A549 treated with AZD2906 at 1 μM for 4 hours (cell line): ENCODE results near the gene CSAG1. TPM values are rescaled to one million over a fixed set of nuclear protein-coding genes. Genes with fewer than 3 reads are reported as not detected.

Source experiments
- total RNA-seq: library from RNA; stranded (reverse); fragments of 200-300 nt; extraction: Qiagen RNA extraction; gene quantifications from 5 replicates; pipeline ENCODE4 v1.2.3, GENCODE V29; 2022

CSAG1 gene, protein sequence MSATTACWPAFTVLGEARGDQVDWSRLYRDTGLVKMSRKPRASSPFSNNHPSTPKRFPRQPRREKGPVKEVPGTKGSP
- total RNA-seq = 0.18 to 0.46 TPM (median 0.24 TPM) in 5 replicates

DNA sequence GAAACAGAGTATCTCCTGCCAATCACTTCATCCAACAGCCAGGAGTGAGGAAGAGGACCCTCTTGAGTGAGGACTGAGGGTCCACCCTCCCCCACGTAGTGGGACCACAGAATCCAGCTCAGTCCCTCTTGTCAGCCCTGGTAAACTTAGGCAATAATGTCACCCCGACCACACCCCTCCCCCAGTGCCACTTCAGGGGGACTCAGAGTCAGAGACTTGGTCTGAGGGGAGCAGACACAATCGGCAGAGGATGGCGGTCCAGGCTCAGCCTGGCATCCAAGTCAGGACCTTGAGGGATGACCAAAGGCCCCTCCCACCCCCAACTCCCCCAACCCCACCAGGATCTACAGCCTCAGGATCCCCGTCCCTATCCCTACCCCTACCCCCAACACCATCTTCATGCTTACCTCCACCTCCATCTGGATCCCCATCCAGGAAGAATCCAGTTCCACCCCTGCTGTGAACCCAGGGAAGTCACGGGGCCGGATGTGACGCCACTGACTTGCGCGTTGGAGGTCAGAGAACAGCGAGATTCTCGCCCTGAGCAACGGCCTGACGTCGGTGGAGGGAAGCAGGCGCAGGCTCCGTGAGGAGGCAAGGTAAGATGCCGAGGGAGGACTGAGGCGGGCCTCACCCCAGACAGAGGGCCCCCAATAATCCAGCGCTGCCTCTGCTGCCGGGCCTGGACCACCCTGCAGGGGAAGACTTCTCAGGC lies at the start of gene CSAG1, which contains the start of gene MAGEA12:
CSAG1 (minus strand) TSS at position 461 of the 715 bp plus-strand sequence. CDS start 1,261 bp downstream, outside the sequence.
MAGEA12 (plus strand) TSS at position 497 of the 715 bp plus-strand sequence. CDS start 2,405 bp downstream, outside the sequence.

DNA sequence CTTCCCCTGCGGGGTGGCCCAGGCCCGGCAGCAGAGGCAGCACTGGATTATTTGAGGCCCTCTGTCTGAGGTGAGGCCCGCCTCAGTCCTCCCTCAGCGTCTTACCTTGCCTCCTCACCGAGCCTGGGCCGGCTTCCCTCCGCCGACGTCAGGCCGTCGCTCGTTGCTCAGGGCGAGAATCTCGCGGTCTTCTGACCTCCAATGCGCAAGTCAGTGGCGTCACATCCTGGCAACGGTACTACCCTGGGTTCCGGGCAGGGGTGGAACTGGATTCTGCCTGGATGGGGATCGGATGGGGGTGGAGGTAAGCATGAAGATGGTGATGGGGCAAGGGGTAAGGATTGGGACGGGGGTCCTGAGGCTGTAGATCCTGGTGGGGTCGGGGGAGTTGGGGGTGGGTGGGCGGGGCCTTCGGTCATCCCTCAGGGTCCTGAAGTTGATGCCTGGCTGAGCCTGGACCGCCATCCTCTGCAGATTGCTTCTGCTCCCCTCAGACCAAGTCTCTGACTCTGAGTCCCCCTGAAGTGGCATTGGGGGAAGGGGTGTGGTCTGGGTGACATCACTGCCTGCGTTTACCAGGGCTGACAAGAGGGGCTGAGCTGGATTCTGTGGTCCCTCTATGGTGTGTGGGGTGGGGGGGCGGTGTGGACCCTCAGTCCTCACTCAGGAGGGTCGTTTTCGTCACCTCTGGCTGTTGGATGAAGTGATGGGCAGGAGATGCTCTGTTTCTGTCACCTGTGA lies 36.2 kb upstream of the CSAG1 start, which contains the start of gene MAGEA6:
MAGEA6 (minus strand) TSS at position 141 of the 741 bp plus-strand sequence. CDS start 2,039 bp downstream, outside the sequence.

DNA sequence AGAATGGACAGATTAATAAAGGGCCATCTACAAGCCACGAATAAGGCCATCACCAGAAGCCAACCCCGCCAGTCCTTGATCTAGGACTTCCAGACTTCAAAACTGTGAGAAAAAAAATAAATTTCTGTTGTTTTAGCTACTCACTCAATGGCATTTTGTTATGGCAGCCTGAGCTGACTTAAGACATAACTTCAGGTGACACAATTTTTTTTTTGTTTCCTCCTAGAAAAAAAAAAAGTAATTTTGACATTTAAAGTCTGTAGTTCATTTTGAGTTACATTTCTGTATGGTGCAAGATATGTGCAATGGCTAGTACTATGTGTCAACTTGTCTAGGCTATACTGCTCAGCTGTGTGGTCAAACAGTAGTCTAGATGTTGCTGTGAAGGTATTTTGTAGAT lies 25.4 kb upstream of the CSAG1 start, which contains the start of gene CSAG3:
CSAG3 (plus strand) TSS at position 301 of the 400 bp plus-strand sequence.

DNA sequence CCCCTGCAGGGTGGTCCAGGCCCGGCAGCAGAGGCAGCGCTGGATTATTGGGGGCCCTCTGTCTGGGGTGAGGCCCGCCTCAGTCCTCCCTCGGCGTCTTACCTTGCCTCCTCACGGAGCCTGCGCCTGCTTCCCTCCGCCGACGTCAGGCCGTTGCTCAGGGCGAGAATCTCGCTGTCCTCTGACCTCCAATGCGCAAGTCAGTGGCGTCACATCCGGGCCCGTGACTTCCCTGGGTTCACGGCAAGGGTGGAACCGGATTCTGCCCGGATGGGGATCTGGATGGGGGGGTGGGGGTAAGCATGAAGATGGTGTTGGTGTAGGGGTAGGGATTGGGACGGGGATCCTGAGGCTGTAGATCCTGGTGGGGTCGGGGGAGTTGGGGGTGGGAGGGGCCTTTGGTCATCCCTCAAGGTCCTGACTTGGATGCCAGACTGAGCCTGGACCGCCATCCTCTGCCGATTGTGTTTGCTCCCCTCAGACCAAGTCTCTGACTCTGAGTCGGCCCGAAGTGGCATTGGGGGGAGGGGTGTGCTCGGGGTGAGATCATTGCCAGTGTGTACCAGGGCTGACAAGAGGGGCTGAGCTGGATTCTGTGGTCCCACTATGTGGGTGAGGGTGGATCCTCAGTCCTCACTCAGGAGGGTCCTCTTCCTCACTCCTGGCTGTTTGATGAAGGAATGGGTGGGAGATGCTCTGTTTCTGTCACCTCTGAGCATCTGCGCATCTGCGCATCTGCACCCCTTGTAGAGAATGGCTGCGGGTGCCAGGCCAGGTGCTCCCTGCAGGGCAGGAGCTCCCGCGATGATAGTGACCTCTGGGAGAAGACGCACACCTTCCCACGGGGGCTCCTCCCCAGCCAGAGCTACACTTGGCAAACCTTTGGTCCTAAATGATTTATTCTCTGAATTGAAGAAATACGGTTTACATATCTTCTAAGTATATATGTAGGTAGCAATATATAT lies 20.4 kb upstream of the CSAG1 start, which contains the start of gene MAGEA2:
MAGEA2 (minus strand) TSS at position 157 of the 965 bp plus-strand sequence. CDS start 2,479 bp downstream, outside the sequence.

DNA sequence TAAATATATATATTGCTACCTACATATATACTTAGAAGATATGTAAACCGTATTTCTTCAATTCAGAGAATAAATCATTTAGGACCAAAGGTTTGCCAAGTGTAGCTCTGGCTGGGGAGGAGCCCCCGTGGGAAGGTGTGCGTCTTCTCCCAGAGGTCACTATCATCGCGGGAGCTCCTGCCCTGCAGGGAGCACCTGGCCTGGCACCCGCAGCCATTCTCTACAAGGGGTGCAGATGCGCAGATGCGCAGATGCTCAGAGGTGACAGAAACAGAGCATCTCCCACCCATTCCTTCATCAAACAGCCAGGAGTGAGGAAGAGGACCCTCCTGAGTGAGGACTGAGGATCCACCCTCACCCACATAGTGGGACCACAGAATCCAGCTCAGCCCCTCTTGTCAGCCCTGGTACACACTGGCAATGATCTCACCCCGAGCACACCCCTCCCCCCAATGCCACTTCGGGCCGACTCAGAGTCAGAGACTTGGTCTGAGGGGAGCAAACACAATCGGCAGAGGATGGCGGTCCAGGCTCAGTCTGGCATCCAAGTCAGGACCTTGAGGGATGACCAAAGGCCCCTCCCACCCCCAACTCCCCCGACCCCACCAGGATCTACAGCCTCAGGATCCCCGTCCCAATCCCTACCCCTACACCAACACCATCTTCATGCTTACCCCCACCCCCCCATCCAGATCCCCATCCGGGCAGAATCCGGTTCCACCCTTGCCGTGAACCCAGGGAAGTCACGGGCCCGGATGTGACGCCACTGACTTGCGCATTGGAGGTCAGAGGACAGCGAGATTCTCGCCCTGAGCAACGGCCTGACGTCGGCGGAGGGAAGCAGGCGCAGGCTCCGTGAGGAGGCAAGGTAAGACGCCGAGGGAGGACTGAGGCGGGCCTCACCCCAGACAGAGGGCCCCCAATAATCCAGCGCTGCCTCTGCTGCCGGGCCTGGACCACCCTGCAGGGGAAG lies 19.4 kb downstream of the CSAG1 start, which contains the start of gene MAGEA2B:
MAGEA2B (plus strand) TSS at position 814 of the 973 bp plus-strand sequence. CDS start 2,479 bp downstream, outside the sequence.

DNA sequence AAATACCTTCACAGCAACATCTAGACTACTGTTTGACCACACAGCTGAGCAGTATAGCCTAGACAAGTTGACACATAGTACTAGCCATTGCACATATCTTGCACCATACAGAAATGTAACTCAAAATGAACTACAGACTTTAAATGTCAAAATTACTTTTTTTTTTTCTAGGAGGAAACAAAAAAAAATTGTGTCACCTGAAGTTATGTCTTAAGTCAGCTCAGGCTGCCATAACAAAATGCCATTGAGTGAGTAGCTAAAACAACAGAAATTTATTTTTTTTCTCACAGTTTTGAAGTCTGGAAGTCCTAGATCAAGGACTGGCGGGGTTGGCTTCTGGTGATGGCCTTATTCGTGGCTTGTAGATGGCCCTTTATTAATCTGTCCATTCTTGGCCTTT lies 24.3 kb downstream of the CSAG1 start, which contains the start of gene CSAG2:
CSAG2 (minus strand) TSS at position 101 of the 400 bp plus-strand sequence. CDS start 161 bp downstream, outside the sequence.

DNA sequence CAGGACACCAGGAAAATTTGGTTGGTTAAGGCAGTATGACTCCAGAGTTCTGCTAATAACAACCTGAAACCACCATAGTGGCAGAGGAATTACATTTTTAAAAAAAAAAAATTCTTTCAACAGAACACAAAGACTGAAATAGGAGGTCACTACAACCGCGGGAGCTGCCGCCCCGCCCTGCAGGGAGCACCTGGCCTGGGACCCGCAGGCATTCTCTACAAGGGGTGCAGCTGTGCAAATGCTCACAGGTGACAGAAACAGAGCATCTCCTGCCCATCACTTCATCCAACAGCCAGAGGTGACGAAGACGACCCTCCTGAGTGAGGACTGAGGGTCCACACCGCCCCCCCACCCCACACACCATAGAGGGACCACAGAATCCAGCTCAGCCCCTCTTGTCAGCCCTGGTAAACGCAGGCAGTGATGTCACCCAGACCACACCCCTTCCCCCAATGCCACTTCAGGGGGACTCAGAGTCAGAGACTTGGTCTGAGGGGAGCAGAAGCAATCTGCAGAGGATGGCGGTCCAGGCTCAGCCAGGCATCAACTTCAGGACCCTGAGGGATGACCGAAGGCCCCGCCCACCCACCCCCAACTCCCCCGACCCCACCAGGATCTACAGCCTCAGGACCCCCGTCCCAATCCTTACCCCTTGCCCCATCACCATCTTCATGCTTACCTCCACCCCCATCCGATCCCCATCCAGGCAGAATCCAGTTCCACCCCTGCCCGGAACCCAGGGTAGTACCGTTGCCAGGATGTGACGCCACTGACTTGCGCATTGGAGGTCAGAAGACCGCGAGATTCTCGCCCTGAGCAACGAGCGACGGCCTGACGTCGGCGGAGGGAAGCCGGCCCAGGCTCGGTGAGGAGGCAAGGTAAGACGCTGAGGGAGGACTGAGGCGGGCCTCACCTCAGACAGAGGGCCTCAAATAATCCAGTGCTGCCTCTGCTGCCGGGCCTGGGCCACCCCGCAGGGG lies 35.3 kb downstream of the CSAG1 start, which contains the start of gene MAGEA3:
MAGEA3 (plus strand) TSS at position 843 of the 980 bp plus-strand sequence. CDS start 2,039 bp downstream, outside the sequence.

Other genes with a start within 250 kb of the CSAG1 start
- gene GABRQ, start 95.8 kb downstream of the CSAG1 start, total RNA-seq = 0.15 to 0.24 TPM (median 0.21 TPM) in 5 replicates
- 2.0 to 5.2 TPM (median 3.1 TPM) in 5 replicates for gene MAGEA3, start 34.9 kb downstream of the CSAG1 start, total RNA-seq
- not detected in 5 replicates for gene CSAG2, start 24.4 kb downstream of the CSAG1 start, total RNA-seq
- 0.06 to 0.23 TPM in 2 of 5 replicates, not detected in the others for gene MAGEA2B, start 19.1 kb downstream of the CSAG1 start, total RNA-seq
- 0.06 to 0.29 TPM (median 0.15 TPM) in 5 replicates for gene MAGEA12, start within 50 bp of the CSAG1 start, total RNA-seq
- gene MAGEA2, start 20.1 kb upstream of the CSAG1 start, total RNA-seq = 0.05 to 0.14 TPM (median 0.13 TPM) in 3 of 5 replicates, not detected in the others
- not detected in 5 replicates for gene CSAG3, start 25.5 kb upstream of the CSAG1 start, total RNA-seq
- 9.8 to 13.1 TPM (median 12.2 TPM) in 5 replicates for gene MAGEA6, start 36.0 kb upstream of the CSAG1 start, total RNA-seq
- 69.3 to 81.7 TPM (median 71.6 TPM) in 5 replicates for gene CETN2, start 97.0 kb upstream of the CSAG1 start, total RNA-seq
- 48.0 to 50.6 TPM (median 49.4 TPM) in 5 replicates for gene NSDHL, start 97.3 kb upstream of the CSAG1 start, total RNA-seq
- gene ZNF185, start 164.3 kb upstream of the CSAG1 start, total RNA-seq = 6.8 to 7.5 TPM (median 7.1 TPM) in 5 replicates